Endodermal cell (in vitro differentiated cells): ENCODE measurements around the gene IKBIP. TPM values are rescaled to one million over a fixed set of nuclear protein-coding genes. Genes with fewer than 3 reads are reported as not detected.

Source experiments
- DNase-seq: peaks from one replicate; pipeline ENCODE4 v3.0.0-alpha.2; 2017
- H3K27ac ChIP-seq: 2 replicates; pipeline ENCODE4 v1.5.1; 2013; ENCODE audit warnings: mild to moderate bottlenecking, low read depth, low read length, moderate library complexity
- H3K27me3 ChIP-seq: 2 replicates; pipeline ENCODE4 v1.6.1; 2013; ENCODE audit warnings: mild to moderate bottlenecking, low read length, moderate library complexity; ENCODE audit not compliant: insufficient read depth, control insufficient read depth, poor library complexity, severe bottlenecking
- H3K36me3 ChIP-seq: 2 replicates; pipeline ENCODE4 v1.7.0; 2013; ENCODE audit warnings: mild to moderate bottlenecking, low read length, moderate library complexity; ENCODE audit not compliant: control insufficient read depth, insufficient read depth
- H3K4me1 ChIP-seq: one replicate; pipeline ENCODE4 v1.7.0; 2013; ENCODE audit warnings: low read length; ENCODE audit not compliant: control insufficient read depth, insufficient read depth
- H3K4me3 ChIP-seq: 2 replicates; pipeline ENCODE4 v1.5.1; 2013; ENCODE audit warnings: mild to moderate bottlenecking, low read length, moderate library complexity
- H3K9ac ChIP-seq: 2 replicates; pipeline ENCODE4 v1.6.1; 2013; ENCODE audit warnings: mild to moderate bottlenecking, low read length, moderate library complexity; ENCODE audit not compliant: poor library complexity, severe bottlenecking; ENCODE audit errors: extremely low read depth
- H3K9me3 ChIP-seq: 2 replicates; pipeline ENCODE4 v1.6.1; 2013; ENCODE audit warnings: mild to moderate bottlenecking, low read length, moderate library complexity; ENCODE audit not compliant: control insufficient read depth
- H3K27ac Mint-ChIP-seq: 2 replicates; pipeline ENCODE4 v1.8.0; 2020; ENCODE audit warnings: mixed read lengths
- H3K27me3 Mint-ChIP-seq: 2 replicates; pipeline ENCODE4 v1.8.0; 2021; ENCODE audit warnings: mild to moderate bottlenecking, mixed read lengths; ENCODE audit not compliant: insufficient read depth
- H3K36me3 Mint-ChIP-seq: 2 replicates; pipeline ENCODE4 v1.8.0; 2020; ENCODE audit warnings: low read depth, mixed read lengths
- H3K4me1 Mint-ChIP-seq: 2 replicates; pipeline ENCODE4 v1.8.0; 2020; ENCODE audit warnings: mixed read lengths
- H3K4me3 Mint-ChIP-seq: 2 replicates; pipeline ENCODE4 v1.8.0; 2020; ENCODE audit warnings: mild to moderate bottlenecking, moderate library complexity, mixed read lengths
- H3K9me3 Mint-ChIP-seq: 2 replicates; pipeline ENCODE4 v1.8.0; 2020; ENCODE audit warnings: mild to moderate bottlenecking, mixed read lengths
- CTCF ChIP-seq: fragments of 200-600 bp; sonication (generic); conservative IDR thresholded peaks from 2 replicates; pipeline ENCODE4 v1.5.0; 2021; ENCODE audit warnings: antibody characterized with exemption, mild to moderate bottlenecking
- WGBS, 2 experiments: methylation state at CpG; one replicate each; pipeline versions ENCODE4 v1.1.5 to v1.1.7; 2013; ENCODE audit warnings: missing lambda C conversion rate in 2 of 2, mixed read lengths in 1 of 2; ENCODE audit not compliant: insufficient coverage in 1 of 2, insufficient read length in 1 of 2; 5-methylcytosine and 5-hydroxymethylcytosine counted together
- total RNA-seq, 2 donors: library from RNA; stranded (reverse); fragmentation: NEBNext Ultra II Directional in 1 of 2; extraction: Animal tissue kit (Norgen Biotek cat#: 25700) in 1 of 2; gene quantifications; 2 replicates in 1 of 2; 3 replicates in 1 of 2; pipeline ENCODE4 v1.2.1, GENCODE V29; 2021

The IKBIP gene
- total RNA-seq, 2 donors from 2014 or later = 10.6 to 16.3 TPM

GRCh38 chr12:98656289-98657101, 11.9 kb upstream of the IKBIP start:
- Histone ChIP-seq H3K9ac (no peak overlapping the region), H3K9me3 (no peaks in the 10 kb centered on the region), H3K4me3 (no peak overlapping the region), H3K27me3 (no peaks in the 10 kb centered on the region), H3K36me3 (peaks cover 64% of the 10 kb centered on the region), H3K27ac (no peak overlapping the region), H3K4me1 (no peaks in the 10 kb centered on the region)
- peaks cover 45% of the 10 kb centered on the region for H3K36me3 Mint-ChIP-seq
- no peaks in the 10 kb centered on the region for H3K27me3 Mint-ChIP-seq
- 95 to 96% methylated on average over 6 of the region's 6 CpGs for WGBS, 2 experiments
- peaks cover 2% of the 10 kb centered on the region for H3K4me1 Mint-ChIP-seq
- no peak for DNase-seq
- no peak overlapping the region for H3K4me3 Mint-ChIP-seq
- no peaks in the 10 kb centered on the region for H3K9me3 Mint-ChIP-seq
- no peak overlapping the region for H3K27ac Mint-ChIP-seq
- no peak for TF ChIP-seq CTCF

- H3K27me3 ChIP-seq = no peaks in the 10 kb centered on the region
- no peaks in the 10 kb centered on the region for H3K4me1 ChIP-seq
- H3K27me3 Mint-ChIP-seq = no peaks in the 10 kb centered on the region
- no peak overlapping the region for H3K9ac ChIP-seq
- H3K27ac Mint-ChIP-seq = peak overlapping the region; percentile 37
- no peaks in the 10 kb centered on the region for H3K9me3 ChIP-seq
- H3K36me3 Mint-ChIP-seq = peaks cover 47% of the 10 kb centered on the region
- peak; percentile 88 for TF ChIP-seq CTCF
- H3K4me3 ChIP-seq = no peak overlapping the region
- no peak overlapping the region for H3K4me3 Mint-ChIP-seq
- 86 to 100% methylated on average over 1 of the region's 1 CpG for WGBS, 2 experiments
- H3K9me3 Mint-ChIP-seq = no peaks in the 10 kb centered on the region
- peaks cover 70% of the 10 kb centered on the region for H3K36me3 ChIP-seq
- H3K4me1 Mint-ChIP-seq = peaks cover 2% of the 10 kb centered on the region
- DNase-seq = no peak
- no peak overlapping the region for H3K27ac ChIP-seq
These were observed 9.4 kb upstream of the IKBIP start for GRCh38 chr12:98653866-98654493.

GRCh38 chr12:98651328-98651727, 6.7 kb upstream of the IKBIP start:
- H3K4me1 Mint-ChIP-seq = peaks cover 7% of the 10 kb centered on the region
- no peak for TF ChIP-seq CTCF
- no peaks in the 10 kb centered on the region for H3K27me3 Mint-ChIP-seq
- no peak overlapping the region for H3K9ac ChIP-seq
- no peak overlapping the region for H3K27ac ChIP-seq
- H3K36me3 Mint-ChIP-seq = peaks cover 37% of the 10 kb centered on the region
- no peaks in the 10 kb centered on the region for H3K9me3 ChIP-seq
- peaks cover 60% of the 10 kb centered on the region for H3K36me3 ChIP-seq
- H3K4me3 ChIP-seq = no peak overlapping the region
- H3K27ac Mint-ChIP-seq = no peak overlapping the region
- no peaks in the 10 kb centered on the region for H3K4me1 ChIP-seq
- H3K9me3 Mint-ChIP-seq = no peaks in the 10 kb centered on the region
- no peak overlapping the region for H3K4me3 Mint-ChIP-seq
- no peaks in the 10 kb centered on the region for H3K27me3 ChIP-seq
- no peak for DNase-seq
